ENCODE results near the gene GRIP1. TPM values are rescaled to one million over a fixed set of nuclear protein-coding genes. Genes with fewer than 3 reads are reported as not detected.

Gene GRIP1
- total RNA-seq, 2 donors from 2014 or later, result 0.28 TPM; not detected in 1

DNA sequence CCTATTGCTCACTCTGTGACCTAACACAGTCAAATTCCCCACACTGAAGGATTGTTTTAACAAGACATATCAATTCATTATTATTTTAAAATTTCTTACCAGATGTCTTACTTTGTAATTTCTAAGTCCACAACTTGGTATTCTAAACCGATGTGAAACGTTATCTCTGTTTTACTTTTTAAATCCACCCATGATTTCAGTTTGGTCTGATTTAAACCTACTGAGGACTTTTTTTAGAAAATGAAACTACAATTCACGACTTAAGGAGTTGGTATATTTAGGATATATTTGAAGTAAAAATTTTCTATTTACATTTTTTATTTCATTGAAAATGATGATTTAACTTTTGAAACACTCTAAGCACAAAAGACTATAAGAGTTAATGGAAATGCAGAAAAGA is 35.1 kb upstream of the GRIP1 start:
- no peak for ATAC-seq (ENCODE audit: insufficient number of reproducible peaks, low FRiP score, low read depth)
- TF ChIP-seq, protein P1, sequence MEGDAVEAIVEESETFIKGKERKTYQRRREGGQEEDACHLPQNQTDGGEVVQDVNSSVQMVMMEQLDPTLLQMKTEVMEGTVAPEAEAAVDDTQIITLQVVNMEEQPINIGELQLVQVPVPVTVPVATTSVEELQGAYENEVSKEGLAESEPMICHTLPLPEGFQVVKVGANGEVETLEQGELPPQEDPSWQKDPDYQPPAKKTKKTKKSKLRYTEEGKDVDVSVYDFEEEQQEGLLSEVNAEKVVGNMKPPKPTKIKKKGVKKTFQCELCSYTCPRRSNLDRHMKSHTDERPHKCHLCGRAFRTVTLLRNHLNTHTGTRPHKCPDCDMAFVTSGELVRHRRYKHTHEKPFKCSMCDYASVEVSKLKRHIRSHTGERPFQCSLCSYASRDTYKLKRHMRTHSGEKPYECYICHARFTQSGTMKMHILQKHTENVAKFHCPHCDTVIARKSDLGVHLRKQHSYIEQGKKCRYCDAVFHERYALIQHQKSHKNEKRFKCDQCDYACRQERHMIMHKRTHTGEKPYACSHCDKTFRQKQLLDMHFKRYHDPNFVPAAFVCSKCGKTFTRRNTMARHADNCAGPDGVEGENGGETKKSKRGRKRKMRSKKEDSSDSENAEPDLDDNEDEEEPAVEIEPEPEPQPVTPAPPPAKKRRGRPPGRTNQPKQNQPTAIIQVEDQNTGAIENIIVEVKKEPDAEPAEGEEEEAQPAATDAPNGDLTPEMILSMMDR (IDR thresholded peaks at IDR 0.05), result no peak
- no peaks in the 10 kb centered on the region for H3K36me3 ChIP-seq
- H3K9me3 ChIP-seq, result no peaks in the 10 kb centered on the region
- no peaks in the 10 kb centered on the region for H3K27me3 ChIP-seq (replicated peaks; ENCODE audit: insufficient read depth)
- no peak for DNase-seq (ENCODE audit: low spot score)
- no peak overlapping the region for H3K4me3 ChIP-seq
- no peak overlapping the region for H3K27ac ChIP-seq
- H3K4me1 ChIP-seq (ENCODE audit: control insufficient read depth in 1 of 2, low read depth in 2 of 2), result no peaks in the 10 kb centered on the region

DNA sequence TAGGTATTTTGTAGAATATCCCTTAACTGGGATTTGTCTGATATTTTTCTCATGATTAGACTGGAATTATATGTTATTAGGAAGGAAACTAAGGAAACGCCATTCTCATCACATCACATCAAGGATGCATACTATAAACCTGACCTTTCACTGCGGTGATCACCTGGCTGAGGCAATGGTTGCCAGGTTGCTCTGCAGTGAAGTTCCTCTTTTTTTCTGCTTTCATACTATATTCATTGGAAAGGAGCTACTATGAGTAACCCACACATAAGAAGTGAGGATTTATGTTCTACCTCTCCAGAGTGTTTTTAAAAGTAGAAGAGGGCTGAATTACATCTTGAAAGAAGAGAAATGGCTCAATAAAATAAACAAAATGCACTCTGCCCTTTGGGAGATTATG is 31.0 kb upstream of the GRIP1 start:
- H3K36me3 ChIP-seq, result no peaks in the 10 kb centered on the region
- ATAC-seq (ENCODE audit: insufficient number of reproducible peaks, low FRiP score, low read depth) (no peak), DNase-seq (ENCODE audit: low spot score) (no peak)
- TF ChIP-seq, protein P1 (IDR thresholded peaks at IDR 0.05), result no peak
- no peaks in the 10 kb centered on the region for H3K27me3 ChIP-seq (replicated peaks; ENCODE audit: insufficient read depth)
- no peaks in the 10 kb centered on the region for H3K4me1 ChIP-seq (ENCODE audit: control insufficient read depth in 1 of 2, low read depth in 2 of 2)
- H3K9me3 ChIP-seq, result peaks cover 4% of the 10 kb centered on the region
- no peak overlapping the region for H3K27ac ChIP-seq
- H3K4me3 ChIP-seq, result no peak overlapping the region

DNA sequence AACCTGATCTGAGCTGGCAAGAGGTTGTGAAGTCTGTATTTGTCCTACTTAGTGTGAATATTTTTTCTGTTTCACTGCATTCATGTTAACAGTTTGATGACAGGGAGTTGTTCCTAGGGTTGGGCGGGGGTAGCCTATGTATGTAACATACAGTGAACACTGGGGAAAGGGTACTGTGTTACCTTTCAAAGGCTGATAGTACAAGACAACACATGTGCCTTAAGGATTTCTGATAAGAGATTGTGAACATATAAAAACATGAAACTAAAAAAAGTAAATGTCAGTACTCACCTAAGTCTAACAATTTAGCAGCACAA is 30.5 kb upstream of the GRIP1 start:
- ATAC-seq (ENCODE audit: insufficient number of reproducible peaks, low FRiP score, low read depth), result no peak
- H3K4me3 ChIP-seq, result no peak overlapping the region
- H3K36me3 ChIP-seq, result no peaks in the 10 kb centered on the region

DNA sequence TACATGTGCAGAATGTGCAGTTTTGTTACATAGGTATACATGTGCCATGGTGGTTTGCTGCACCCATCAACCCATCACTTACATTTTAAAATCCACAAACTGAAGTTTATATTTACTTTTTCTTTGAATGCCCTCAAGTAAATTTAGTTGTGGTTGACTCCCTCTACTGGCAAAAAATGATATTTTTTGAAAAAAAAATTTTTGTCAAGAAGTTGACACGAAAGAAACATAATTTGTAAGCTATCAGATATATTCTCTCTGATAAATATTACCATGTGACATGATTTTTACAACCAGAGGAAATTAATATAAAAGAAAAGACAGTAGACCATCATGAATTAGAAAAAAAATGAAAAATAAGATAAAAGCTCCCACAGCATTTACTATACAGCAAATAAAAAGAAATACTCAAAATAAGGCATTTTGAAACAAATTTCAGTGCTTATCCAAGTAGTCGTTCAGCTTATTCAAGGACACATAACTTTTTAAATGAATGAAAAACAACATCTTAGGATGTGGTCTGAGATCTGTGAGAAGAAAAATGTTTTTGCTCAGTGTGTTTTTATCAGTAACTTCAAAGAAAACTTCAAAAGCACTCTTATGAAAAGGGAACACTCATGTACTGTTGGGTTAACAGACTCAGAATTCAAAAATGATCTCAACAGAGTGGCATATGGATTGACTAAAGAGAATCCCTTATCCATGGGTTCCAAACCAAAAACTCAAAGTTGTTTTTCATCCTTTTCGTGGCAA is 30.0 kb upstream of the GRIP1 start:
- DNase-seq (ENCODE audit: low spot score), result no peak
- H3K27me3 ChIP-seq (replicated peaks; ENCODE audit: insufficient read depth), result no peaks in the 10 kb centered on the region
- no peak for ATAC-seq (ENCODE audit: insufficient number of reproducible peaks, low FRiP score, low read depth)
- H3K4me1 ChIP-seq (ENCODE audit: control insufficient read depth in 1 of 2, low read depth in 2 of 2), result no peaks in the 10 kb centered on the region
- H3K36me3 ChIP-seq, result no peaks in the 10 kb centered on the region
- TF ChIP-seq, protein P1 (IDR thresholded peaks at IDR 0.05), result peak; percentile 23
- no peak overlapping the region for H3K4me3 ChIP-seq
- peaks cover 4% of the 10 kb centered on the region for H3K9me3 ChIP-seq
- H3K27ac ChIP-seq, result no peak overlapping the region

More for the DNA sequence above, 30.5 kb upstream of the GRIP1 start:
- peaks cover 4% of the 10 kb centered on the region for H3K9me3 ChIP-seq
- H3K27ac ChIP-seq, result no peak overlapping the region
- no peak for DNase-seq (ENCODE audit: low spot score)
- TF ChIP-seq, protein P1 (IDR thresholded peaks at IDR 0.05), result no peak
- H3K27me3 ChIP-seq (replicated peaks; ENCODE audit: insufficient read depth), result no peaks in the 10 kb centered on the region
- no peaks in the 10 kb centered on the region for H3K4me1 ChIP-seq (ENCODE audit: control insufficient read depth in 1 of 2, low read depth in 2 of 2)

DNA sequence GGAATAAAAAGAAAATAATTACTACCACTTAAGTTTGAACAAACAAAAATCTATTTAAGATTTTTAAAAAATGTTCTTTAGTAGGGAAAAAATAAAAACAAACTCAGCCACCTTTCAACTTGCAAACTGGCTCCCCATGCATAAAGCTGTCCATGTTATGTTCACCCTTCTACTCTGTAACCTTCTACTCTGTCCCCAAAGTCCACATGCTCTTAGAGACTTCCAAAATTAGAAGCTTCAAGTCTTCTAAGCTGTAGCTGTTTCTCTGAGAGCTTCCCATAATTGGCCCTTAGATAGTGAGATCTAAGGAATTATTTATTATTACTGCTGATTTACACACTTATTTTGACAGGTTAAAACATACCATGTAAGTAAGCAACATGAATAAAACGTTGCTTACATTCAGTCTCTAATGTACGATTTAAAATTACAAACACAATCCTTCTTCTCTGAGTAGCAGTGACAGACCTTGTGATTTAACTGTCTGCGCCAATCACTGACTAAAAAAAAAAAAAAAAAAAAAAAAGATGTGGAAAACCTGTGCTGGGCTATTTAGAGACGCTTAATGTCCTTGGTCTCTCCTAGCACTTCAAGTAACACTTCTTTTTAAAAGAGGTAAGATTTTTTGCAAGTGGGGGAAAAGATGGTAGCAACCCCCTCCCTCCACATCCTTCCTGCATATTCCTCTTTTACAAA is 28.3 kb upstream of the GRIP1 start:
- no peak overlapping the region for H3K27ac ChIP-seq
- H3K36me3 ChIP-seq, result no peaks in the 10 kb centered on the region
- H3K4me3 ChIP-seq, result no peak overlapping the region
- ATAC-seq (ENCODE audit: insufficient number of reproducible peaks, low FRiP score, low read depth), result no peak
- H3K27me3 ChIP-seq (replicated peaks; ENCODE audit: insufficient read depth), result no peaks in the 10 kb centered on the region
- no peaks in the 10 kb centered on the region for H3K4me1 ChIP-seq (ENCODE audit: control insufficient read depth in 1 of 2, low read depth in 2 of 2)
- DNase-seq (ENCODE audit: low spot score), result no peak
- H3K9me3 ChIP-seq, result peaks cover 4% of the 10 kb centered on the region
- TF ChIP-seq, protein P1 (IDR thresholded peaks at IDR 0.05), result no peak

Measured in thoracic aorta (tissue), 2 donors.